GM23248 (cell line): ENCODE results near the gene TTLL8.

Source experiments
- EZH2 ChIP-seq: fragments of 200-600 bp; sonication (generic); IDR thresholded peaks from 2 replicates; pipeline ENCODE4 v1.6.1; 2018; ENCODE audit warnings: antibody characterized with exemption, mild to moderate bottlenecking; ENCODE audit not compliant: insufficient read depth, poor library complexity, severe bottlenecking
- EZH2phosphoT487 ChIP-seq: fragments of 200-600 bp; sonication (generic); IDR thresholded peaks from 2 replicates; pipeline ENCODE4 v1.6.1; 2018; ENCODE audit warnings: antibody characterized with exemption, moderate library complexity, mild to moderate bottlenecking, low read depth; ENCODE audit not compliant: insufficient read depth

GRCh38 chr22:50032941-50033601 is 25.0 kb downstream of the TTLL8 start:
- no peak for TF ChIP-seq EZH2phosphoT487
- no peak for TF ChIP-seq EZH2
